ENCODE measurements around the gene CENPB.

CENPB gene

DNA sequence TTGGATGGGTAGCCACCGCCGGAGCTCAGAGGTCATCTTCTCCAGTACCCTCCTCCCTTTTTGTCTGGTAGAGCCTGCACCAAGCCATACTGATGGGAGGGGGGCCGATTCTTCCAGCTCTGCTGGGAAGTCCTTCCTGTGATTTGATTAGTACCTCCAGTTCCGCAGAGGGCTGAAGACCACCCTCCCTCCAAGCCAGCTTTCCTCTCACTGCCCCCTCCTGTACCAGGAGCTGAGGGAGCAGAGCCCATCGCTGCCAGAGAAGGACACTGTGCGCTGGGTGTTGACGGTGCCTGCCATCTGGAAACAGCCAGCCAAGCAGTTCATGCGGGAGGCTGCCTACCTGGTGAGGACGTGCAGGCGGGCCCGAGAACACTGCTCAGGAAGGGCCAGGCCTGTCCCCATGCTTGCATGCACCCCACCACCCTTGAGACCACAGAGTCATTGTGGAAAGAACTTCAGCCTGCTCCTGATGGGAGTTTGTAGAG is 40.8 kb downstream of the CENPB start:
- DNase-seq = no peak

DNA sequence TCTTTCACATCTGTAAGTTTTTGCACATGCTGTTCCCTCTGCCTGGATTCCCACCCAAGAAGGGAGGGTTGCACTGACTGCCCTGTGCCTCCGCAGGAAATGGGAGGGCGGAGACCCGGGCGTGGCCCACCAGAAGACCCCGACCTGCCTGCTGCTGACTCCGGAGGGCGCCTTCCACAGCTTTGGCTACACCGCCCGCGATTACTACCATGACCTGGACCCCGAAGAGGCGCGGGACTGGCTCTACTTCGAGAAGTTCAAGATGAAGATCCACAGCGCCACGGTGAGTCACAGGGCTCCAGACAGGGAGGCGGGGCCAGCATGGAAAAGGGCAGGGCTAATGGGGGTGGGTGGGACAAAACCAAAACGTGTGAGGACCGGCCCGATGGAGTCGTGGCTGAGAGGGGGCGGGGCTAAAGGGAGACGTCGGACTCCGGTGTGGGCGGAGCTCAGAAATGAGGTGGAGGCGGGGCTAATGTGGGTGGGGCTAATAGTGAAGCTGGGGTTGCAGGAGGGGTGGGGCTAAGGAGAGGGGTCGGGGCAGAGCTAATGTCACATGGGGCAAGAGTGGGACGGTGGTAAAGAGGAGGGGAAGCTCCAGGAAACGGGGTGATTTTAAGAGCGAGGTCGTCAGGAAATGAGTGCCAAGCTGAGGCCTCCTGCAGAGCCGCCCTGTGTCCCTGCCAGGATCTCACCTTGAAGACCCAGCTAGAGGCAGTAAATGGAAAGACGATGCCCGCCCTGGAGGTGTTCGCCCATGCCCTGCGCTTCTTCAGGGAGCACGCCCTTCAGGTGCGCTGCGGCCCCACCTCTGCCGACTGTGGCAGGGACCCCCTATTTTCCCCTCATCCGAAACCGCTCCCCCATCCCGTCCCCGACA is 41.5 kb downstream of the CENPB start:
- DNase-seq = peak; percentile 77

GRCh38 chr20:3744037-3744436 is 42.5 kb downstream of the CENPB start:
- no peak for DNase-seq

DNA sequence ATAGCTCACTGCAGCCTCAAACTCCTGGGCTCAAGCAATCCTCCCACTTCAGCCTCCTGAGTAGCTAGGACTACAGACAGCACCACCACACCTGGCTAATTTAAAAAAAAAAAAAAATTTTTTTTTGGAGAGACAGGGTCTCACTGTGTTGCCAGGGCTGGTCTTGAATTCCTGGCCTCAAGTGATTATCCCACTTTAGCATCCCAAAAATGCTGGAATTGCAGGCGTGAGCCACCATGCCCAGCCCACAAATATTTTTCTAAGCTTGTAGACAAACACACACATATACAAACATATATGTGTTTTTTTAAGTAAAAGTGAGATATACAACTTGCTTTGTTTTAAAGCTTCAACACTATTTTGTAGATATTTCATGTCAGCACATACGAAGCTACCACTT is 43.3 kb downstream of the CENPB start:
- DNase-seq = no peak

DNA sequence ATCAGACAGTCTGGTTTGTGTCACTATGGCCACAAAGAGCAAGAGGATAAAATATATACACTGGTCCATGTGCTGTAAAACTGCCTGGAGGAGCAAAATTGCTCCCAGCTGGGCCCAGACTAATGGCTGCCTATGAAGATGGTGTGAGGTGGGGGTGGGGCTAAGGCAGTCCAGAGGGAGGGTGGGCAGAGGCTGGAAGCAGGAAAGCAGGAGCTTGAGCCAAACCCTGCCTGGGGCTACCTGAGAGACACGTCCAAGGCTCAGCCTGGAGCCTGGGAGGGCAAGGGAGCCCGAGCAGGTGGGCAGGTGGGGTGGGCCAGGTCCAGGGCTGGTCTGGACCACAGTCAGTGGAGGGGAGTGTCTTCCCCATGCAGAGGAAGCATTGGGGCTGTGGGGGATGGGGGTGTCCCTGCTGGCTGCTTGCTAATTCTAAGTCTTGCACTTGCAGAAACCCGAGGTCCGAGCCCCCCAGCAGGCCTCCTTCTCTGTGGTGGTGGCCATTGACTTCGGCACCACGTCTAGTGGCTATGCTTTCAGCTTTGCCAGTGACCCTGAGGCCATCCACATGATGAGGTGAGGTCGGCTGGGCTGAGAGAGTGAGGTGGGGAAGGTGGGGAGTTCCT is 44.6 kb downstream of the CENPB start:
- DNase-seq = no peak

GRCh38 chr20:3740615-3741301 is 45.8 kb downstream of the CENPB start:
- DNase-seq = no peak

DNA sequence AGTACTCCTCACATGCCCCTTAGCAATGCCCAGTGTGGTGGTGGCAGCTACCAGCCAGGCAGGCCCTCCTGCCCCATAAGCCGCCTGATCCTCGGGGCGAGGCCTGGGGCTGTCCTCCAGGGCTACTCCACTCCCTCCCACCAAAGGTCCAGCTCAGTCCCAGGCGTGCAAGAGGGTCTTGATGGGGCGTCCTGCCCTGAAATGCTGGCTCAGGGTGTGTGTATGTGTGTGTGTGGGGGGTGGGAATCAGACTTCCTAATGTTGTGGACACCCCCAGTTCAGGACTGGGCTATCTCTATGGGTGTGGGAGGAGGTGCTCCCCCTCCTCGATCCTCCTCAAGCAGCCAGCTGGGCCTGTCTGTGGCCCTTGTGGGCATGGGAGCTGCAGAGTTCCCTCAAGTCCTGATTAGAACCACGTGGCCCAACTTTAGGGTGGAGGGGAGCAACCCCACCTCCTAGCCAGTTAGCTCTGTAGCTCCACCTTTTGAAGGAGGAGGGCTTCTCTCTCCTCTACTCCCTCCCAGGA is 46.6 kb downstream of the CENPB start:
- no peak for DNase-seq

GRCh38 chr20:3739054-3739925 is 47.2 kb downstream of the CENPB start:
- no peak for DNase-seq

DNA sequence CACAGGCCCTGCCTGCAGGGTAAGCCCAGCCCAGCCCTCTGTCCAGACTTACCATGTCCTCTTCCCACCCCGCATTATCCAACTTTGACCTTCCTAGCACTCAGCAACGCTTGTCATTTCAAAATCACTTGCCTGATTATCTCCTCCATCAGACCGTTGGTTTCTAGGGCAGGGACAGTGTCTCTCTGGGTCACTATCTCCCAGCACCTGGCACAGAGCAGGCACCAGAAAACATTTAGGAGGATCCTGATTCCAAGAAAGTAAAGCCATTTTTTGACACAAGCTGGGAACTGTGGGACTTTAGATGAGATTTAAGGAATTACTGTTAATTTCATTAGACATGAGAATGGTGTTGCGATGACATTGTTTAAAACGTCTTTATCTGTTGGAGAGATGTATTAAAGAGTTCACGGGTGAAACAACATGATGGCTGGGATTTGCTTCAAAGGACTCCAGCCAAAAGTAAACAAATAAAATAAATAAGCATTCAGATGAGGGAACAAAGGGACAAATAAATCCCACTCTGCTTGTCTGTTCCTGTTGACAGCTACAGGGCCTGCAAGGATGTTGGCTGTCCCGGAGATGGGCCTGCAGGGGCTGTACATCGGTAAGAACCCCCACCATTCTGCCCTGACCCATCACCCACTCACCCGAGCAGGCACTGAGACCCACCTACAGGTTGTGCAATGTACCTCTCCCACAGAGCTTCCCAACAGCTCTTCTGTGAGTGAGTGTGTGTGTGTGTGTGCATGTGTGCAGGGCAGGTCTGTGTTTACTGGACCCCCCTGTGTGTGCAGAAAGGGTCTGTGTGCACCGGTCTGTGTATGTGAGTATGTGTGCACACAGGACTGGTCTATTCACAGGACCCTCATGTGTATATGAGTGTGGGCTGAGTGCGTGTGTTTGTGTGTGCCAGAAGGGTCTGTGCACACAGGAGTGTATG is 48.2 kb downstream of the CENPB start:
- DNase-seq = no peak

GRCh38 chr20:3735768-3736167 is 50.8 kb downstream of the CENPB start:
- DNase-seq = no peak

DNA sequence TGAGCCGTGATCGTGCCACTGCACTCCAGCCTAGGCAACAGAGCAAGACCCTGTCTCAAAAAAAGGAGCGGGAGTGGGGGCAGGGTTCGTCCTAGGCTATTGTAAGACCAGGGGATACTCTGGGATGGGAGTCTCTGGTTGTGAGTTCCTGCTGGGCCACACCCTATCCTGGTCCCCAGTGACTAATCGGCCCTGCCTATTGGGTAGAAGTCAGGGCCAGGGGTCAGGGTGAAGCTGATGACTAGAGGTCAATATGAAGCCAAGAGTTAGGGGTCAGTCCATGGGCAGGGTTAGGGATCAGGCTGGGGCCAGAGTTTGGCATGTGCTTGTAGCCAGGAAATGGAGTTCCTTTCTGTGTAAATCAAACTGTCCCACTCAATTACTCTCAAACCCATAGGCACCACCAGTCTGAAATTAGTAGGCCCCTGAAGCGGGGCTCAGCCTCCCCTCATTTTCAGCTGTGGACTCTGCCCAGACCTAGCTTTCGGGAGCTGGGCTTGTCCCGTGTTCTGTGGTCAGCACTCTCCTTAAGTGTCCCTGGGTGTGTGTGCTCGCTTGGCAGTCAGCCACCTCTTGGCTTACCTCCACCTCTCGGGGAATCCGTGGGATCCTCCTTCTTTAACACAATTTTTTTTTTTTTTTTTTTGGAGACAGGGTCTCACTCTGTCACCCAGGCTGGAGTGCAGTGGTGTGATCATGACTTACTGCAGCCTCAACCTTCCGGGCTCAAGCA is 52.3 kb downstream of the CENPB start:
- DNase-seq = no peak

All from stimulated activated CD4-positive, alpha-beta T cell treated with anti-CD3 and anti-CD28 coated beads, Interleukin-4, amount 100 ng/mL, for 24 hours (primary cell).